Thoracic aorta (tissue), 2 donors: ENCODE measurements around the gene GNAI2. TPM values are rescaled to one million over a fixed set of nuclear protein-coding genes. Genes with fewer than 3 reads are reported as not detected.
"Not testable (repeated sequence)": the region's sequence is repeated elsewhere in the genome, so short reads cannot be mapped to it uniquely, and the experiment has no call there.

Experiments used
- ATAC-seq: fragments of 150-250 bp; one replicate; pipeline ENCODE4 v1.8.0; 2017; ENCODE audit warnings: low read depth; ENCODE audit not compliant: insufficient number of reproducible peaks, low FRiP score
- DNase-seq: peaks from one replicate; pipeline ENCODE4 v3.0.0-alpha.2; 2020; ENCODE audit warnings: low spot score
- H3K27ac ChIP-seq, 2 donors: fragments of 200-600 bp; sonication (generic); 1 replicate in 1 of 2; 2 replicates in 1 of 2; pipeline ENCODE4 v1.5.1; 2016; ENCODE audit warnings: mild to moderate bottlenecking in 2 of 2, moderate library complexity in 2 of 2
- H3K27me3 ChIP-seq: fragments of 200-600 bp; sonication (generic); replicated peaks from 2 replicates; pipeline ENCODE4 v1.6.0; 2016; ENCODE audit warnings: mild to moderate bottlenecking; ENCODE audit not compliant: insufficient read depth
- H3K36me3 ChIP-seq: fragments of 200-600 bp; sonication (generic); one replicate; pipeline ENCODE4 v1.5.1; 2016
- H3K4me1 ChIP-seq, 2 donors: fragments of 200-600 bp; sonication (generic); 1 replicate in 1 of 2; 2 replicates in 1 of 2; pipeline versions ENCODE4 v1.5.1 to v1.6.0; 2016; ENCODE audit warnings: low read depth in 2 of 2, mild to moderate bottlenecking in 1 of 2; ENCODE audit not compliant: control insufficient read depth in 1 of 2
- H3K4me3 ChIP-seq: fragments of 200-600 bp; sonication (generic); 2 replicates; pipeline ENCODE4 v1.5.1; 2016; ENCODE audit warnings: mild to moderate bottlenecking
- H3K9me3 ChIP-seq: fragments of 200-600 bp; sonication (generic); 2 replicates; pipeline ENCODE4 v1.5.1; 2016
- total RNA-seq, 2 donors: library from RNA; depleted of rRNA; stranded (reverse); fragments of >200 nt; gene quantifications; one replicate each; pipeline versions ENCODE4 v1.1.0 to v1.2.3, GENCODE V29; 2016
- TF ChIP-seq, protein P1 (sequence below): fragments of 200-600 bp; sonication (generic); IDR thresholded peaks from one replicate; pipeline ENCODE4 v1.5.1; 2019; ENCODE audit warnings: antibody characterized with exemption

Gene GNAI2
- total RNA-seq, 2 donors from 2014 or later = 183 to 337 TPM

DNA sequence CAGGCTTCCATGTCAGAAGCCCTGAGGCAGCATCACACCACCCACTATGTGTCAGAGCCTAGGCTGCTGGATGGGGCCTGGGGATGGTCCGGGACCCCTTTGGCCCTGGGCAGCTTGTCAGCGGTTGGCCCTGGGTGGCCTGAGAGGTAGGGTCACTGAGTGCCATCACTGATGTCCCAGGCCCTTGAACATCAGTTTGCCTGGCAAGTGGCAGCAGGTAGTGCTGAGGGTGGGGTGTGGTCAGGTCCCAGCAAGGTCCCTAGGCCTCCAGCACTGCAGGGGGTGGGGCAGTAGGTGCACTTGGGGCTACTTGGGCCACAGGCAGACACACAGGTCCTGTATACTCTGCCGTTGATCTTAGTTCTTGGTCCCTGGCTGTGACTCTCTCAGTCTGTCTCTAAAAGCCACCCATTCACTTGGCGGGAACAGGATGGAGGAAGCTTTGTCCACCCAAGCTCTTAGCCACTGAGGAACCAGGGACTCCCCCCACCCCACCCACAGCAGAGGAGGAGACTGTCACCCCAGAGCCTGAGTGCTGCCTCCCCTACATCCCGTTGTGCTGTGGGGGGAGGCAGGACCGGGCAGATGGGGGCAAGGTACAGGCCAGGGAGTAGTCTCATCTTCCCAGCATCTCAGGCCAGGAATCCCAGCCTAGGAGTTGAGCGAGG, 5.8 kb downstream of the GNAI2 start:
- H3K27me3 ChIP-seq = no peaks in the 10 kb centered on the region
- no peak for DNase-seq
- H3K36me3 ChIP-seq = no peaks in the 10 kb centered on the region
- H3K27ac ChIP-seq = peak overlapping the region; percentile 33 to 89
- TF ChIP-seq, protein P1, sequence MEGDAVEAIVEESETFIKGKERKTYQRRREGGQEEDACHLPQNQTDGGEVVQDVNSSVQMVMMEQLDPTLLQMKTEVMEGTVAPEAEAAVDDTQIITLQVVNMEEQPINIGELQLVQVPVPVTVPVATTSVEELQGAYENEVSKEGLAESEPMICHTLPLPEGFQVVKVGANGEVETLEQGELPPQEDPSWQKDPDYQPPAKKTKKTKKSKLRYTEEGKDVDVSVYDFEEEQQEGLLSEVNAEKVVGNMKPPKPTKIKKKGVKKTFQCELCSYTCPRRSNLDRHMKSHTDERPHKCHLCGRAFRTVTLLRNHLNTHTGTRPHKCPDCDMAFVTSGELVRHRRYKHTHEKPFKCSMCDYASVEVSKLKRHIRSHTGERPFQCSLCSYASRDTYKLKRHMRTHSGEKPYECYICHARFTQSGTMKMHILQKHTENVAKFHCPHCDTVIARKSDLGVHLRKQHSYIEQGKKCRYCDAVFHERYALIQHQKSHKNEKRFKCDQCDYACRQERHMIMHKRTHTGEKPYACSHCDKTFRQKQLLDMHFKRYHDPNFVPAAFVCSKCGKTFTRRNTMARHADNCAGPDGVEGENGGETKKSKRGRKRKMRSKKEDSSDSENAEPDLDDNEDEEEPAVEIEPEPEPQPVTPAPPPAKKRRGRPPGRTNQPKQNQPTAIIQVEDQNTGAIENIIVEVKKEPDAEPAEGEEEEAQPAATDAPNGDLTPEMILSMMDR = no peak
- H3K4me1 ChIP-seq = peaks cover 73 to 88% of the 10 kb centered on the region in 2 donors
- H3K4me3 ChIP-seq = peak overlapping the region; percentile 44
- no peak for ATAC-seq
- H3K9me3 ChIP-seq = no peaks in the 10 kb centered on the region

DNA sequence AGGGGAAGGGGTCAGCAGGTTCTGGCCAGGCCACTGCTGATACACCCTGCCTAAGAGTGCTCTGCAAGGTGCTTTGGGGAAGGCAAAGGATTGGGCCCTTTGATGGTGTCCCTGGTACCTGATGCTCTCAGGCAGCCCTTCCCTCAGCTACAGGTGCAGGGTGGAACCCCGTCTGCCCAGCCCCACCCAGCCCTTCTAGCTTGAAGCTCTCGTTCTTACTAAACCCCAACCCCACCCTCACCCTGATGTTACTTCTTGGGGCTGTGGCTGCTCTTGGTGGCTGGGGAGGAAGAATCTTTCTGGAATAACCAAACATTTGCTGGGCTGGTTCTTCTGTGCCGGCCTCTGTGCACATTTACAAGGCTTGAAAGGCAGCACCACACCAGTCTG, 6.4 kb downstream of the GNAI2 start:
- Histone ChIP-seq H3K27ac (peak overlapping the region; percentile 33 to 89), H3K27me3 (no peaks in the 10 kb centered on the region), H3K4me1 (peaks cover 78 to 93% of the 10 kb centered on the region in 2 donors), H3K4me3 (peak overlapping the region; percentile 44), H3K36me3 (peaks cover under 1% of the 10 kb centered on the region), H3K9me3 (no peaks in the 10 kb centered on the region)
- DNase-seq (no peak), ATAC-seq (no peak)
- TF ChIP-seq, protein P1 = no peak

DNA sequence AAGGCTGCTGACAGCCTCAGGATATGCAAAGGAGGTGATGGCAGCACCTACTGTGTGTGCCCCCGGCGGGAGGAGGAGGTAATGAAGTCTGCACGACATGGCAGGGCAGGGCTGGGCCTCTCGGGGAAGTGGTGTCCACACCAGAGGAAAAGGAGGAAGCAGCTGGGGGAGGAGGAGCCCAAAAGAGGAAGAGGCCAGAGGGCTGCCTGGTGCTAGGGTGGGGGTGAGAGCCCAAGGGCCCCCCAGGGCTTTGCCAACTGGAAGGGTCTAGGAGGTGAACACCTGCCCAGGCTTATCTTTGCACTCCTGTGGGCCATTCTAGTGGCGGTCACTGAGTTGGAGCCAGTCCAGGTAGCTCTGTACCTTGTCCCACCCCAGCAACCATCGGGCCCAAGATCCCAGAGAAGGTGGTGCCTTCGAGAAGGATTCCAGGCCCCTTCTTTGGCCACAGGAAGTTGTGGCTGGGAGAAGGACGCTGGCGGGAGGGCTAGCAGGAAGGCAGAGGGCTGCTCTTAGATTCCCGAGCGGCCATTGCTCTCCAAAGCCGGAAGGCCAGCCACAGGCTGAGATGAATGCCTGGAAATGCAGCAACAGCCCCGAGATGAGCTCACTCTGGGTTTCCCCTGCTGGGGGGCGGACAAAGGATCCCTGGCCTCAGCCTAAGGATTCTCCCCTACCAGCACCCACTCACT, 7.0 kb downstream of the GNAI2 start:
- Histone ChIP-seq H3K27me3 (no peaks in the 10 kb centered on the region), H3K9me3 (no peaks in the 10 kb centered on the region), H3K36me3 (peaks cover 2% of the 10 kb centered on the region), H3K4me3 (peak overlapping the region; percentile 44), H3K27ac (peak overlapping the region; percentile 33 to 89), H3K4me1 (peaks cover 85 to 99% of the 10 kb centered on the region in 2 donors)
- DNase-seq (no peak), ATAC-seq (no peak)
- TF ChIP-seq, protein P1 = no peak

DNA sequence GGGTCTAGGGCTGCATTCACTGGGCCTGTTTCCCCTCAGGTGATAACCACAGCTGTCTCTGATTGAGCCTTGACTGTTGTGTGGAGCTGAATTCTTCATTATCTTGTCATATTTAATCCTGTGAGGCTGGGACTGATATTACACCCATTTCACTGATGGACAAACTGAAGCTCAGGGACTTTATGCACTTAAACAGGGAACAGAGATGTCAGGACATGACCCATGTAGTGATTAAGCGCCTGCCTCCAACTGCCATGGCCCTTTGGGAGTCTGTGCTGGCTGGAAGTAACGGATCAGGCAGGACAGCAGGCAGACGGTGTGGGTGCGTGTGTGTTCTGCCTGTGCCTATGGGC, 7.5 kb downstream of the GNAI2 start:
- peak overlapping the region; percentile 44 for H3K4me3 ChIP-seq

DNA sequence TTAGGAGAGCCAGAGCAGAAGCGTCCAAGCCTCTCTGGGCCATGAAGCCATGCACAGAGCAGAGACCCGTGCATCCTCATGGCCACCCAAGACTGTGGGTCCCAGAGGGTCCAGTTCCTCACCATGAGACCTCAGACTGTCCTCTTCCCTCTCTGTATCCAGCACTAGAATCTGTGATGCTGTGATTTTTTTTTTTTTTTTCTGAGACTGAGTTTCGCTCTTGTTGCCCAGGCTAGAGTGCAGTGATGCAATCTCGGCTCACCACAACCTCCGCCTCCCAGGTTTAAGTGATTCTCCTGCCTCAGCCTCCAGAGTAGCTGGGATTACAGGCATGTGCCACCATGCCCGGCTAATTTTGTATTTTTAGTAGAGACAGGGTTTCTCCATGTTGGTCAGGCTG, 8.8 kb downstream of the GNAI2 start:
- not testable (repeated sequence) for DNase-seq, ATAC-seq, H3K36me3 ChIP-seq, H3K4me3 ChIP-seq, H3K9me3 ChIP-seq, H3K27me3 ChIP-seq
- Histone ChIP-seq H3K27ac (peak overlapping the region in 1 of 2 donors; percentile 89), H3K4me1 (peaks cover 93 to 100% of the 10 kb centered on the region in 2 donors)

More for the DNA sequence above, 7.5 kb downstream of the GNAI2 start:
- no peak for ATAC-seq
- TF ChIP-seq, protein P1 = no peak
- H3K36me3 ChIP-seq = peaks cover 2% of the 10 kb centered on the region
- no peaks in the 10 kb centered on the region for H3K9me3 ChIP-seq
- peak overlapping the region; percentile 33 to 89 for H3K27ac ChIP-seq
- peaks cover 90 to 100% of the 10 kb centered on the region in 2 donors for H3K4me1 ChIP-seq
- no peaks in the 10 kb centered on the region for H3K27me3 ChIP-seq
- no peak for DNase-seq
